ENCODE data around the gene SPAG8.

Gene SPAG8

GRCh38 chr9:35808433-35808832 lies 3.6 kb downstream of the SPAG8 start:
- no peak for DNase-seq (ENCODE audit: low spot score)

DNA sequence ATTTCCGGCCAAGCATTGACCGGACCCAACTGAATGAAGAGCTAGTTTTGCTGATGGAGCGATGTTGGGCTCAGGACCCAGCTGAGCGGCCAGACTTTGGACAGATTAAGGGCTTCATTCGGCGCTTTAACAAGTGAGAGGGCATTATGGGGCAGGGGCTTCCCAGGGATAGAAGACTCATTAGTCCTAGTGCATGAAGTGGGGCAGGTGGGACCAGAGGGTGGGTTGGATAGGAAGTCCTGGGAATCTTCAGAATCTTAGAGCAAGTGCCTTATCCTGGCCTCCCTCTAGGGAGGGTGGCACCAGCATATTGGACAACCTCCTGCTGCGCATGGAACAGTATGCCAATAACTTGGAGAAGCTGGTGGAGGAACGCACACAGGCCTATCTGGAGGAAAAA lies 6.0 kb downstream of the SPAG8 start:
- no peak for DNase-seq (ENCODE audit: low spot score)

- no peak for DNase-seq (ENCODE audit: low spot score)
These were observed 10.5 kb downstream of the SPAG8 start for GRCh38 chr9:35801328-35802128.

- no peak for DNase-seq (ENCODE audit: low spot score)
These were observed 11.5 kb downstream of the SPAG8 start for GRCh38 chr9:35800530-35800929.

GRCh38 chr9:35798658-35799374 lies 13.2 kb downstream of the SPAG8 start:
- DNase-seq (ENCODE audit: low spot score), result no peak

- DNase-seq (ENCODE audit: low spot score), result no peak
These were observed 14.6 kb downstream of the SPAG8 start for GRCh38 chr9:35797311-35798109.

DNA sequence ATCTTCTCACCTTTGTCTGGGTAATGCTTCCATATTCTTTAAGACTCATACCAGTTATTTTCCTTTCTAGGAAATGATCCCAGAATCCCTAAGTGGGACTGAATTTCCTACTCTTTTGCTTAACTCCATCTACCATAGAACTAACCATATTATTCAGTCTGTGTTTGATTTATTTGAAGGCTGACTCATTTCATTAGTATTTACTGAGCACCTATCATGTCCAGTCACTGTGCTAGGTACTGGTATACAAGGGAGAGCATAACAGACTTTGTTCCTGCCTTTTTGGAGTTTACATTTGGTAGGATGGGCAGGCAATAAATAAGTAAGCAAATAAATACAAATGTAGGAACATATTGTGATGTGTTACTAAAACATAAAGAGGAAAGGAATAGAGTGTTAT lies 16.4 kb downstream of the SPAG8 start:
- no peak for DNase-seq (ENCODE audit: low spot score)

DNA sequence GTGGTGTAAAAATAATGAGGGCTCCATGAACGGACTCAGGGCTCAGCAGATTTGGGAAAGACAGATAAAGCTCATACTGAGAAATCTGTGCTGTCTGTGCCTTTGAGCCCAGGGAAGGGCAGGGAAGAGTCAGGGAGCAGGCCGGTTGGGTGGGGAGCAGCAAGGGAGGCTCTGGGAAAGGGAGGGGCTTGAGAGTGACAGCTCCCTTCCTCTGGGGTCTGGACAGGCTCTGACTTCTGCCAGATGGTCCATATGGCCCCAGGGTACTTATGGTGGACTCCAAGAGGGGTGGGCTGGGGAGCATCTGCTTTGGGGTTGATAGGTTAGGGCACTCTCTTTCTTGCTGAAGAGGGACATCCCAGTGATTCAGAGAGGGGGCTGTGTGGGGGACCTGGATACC lies 18.6 kb downstream of the SPAG8 start:
- no peak for DNase-seq (ENCODE audit: low spot score)

GRCh38 chr9:35792826-35793225 lies 19.2 kb downstream of the SPAG8 start:
- DNase-seq (ENCODE audit: low spot score), result no peak

DNA sequence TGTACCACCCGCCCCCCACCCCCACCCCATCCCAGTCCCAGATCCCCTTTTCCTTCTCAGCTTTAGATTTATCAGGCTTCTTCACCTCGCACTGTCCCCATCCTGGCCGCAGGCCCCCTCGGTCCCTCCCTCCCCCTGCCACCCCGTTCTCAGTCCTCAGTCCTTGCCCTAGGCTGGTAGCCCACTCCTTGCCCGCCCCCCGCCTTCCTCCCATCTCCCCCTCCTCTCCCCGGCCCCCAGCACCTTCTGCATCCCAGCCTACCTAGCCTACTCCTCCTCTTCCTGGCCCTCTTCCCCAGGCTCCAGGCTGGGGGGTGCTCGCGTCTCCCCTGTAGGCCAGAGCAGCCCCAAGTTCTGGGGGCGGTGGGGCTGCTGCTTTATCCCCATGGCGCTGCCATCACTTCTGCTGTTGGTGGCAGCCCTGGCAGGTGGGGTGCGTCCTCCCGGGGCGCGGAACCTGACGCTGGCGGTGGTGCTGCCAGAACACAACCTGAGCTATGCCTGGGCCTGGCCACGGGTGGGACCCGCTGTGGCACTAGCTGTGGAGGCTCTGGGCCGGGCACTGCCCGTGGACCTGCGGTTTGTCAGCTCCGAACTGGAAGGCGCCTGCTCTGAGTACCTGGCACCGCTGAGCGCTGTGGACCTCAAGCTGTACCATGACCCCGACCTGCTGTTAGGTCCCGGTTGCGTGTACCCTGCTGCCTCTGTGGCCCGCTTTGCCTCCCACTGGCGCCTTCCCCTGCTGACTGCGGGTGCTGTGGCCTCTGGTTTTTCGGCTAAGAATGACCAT lies 19.8 kb downstream of the SPAG8 start:
- DNase-seq (ENCODE audit: low spot score), result no peak

DNA sequence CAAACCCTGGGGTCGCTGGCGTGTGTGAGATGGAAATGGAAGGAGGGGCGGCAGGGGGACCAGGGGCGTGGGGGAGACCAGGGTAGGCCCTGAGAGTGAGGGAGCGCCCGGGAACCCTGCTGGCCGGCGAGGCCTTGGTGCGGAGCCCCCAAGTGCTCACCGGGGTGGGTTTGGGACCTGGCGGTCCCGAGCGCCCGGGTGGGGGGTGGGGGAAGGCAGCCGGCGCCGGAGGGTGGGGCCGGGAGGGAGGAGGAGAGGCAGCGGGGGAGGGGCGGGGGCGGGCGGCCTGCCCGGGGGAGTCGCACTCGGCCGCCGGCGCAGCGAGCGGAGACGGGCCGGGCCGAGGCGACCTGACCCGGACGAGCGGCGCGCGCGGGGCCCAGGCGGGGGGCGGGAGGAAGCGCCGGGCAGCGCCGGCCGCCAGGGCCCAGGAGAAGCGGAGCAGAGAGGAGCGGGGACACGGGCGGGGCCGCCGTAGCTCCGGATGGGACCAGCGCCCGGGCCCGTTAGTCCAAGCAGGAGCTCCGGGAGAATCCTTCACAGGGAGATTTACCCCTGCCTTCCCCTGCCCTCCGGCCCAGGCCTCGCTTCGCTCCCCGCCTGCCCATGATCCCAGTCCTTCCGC lies 20.7 kb downstream of the SPAG8 start, which contains the start of gene NPR2:
TSS of gene NPR2 (plus strand) at position 295 of the 625 bp plus-strand sequence. CDS start 818 bp downstream, outside the sequence.
- DNase-seq (ENCODE audit: low spot score), result no peak

DNA sequence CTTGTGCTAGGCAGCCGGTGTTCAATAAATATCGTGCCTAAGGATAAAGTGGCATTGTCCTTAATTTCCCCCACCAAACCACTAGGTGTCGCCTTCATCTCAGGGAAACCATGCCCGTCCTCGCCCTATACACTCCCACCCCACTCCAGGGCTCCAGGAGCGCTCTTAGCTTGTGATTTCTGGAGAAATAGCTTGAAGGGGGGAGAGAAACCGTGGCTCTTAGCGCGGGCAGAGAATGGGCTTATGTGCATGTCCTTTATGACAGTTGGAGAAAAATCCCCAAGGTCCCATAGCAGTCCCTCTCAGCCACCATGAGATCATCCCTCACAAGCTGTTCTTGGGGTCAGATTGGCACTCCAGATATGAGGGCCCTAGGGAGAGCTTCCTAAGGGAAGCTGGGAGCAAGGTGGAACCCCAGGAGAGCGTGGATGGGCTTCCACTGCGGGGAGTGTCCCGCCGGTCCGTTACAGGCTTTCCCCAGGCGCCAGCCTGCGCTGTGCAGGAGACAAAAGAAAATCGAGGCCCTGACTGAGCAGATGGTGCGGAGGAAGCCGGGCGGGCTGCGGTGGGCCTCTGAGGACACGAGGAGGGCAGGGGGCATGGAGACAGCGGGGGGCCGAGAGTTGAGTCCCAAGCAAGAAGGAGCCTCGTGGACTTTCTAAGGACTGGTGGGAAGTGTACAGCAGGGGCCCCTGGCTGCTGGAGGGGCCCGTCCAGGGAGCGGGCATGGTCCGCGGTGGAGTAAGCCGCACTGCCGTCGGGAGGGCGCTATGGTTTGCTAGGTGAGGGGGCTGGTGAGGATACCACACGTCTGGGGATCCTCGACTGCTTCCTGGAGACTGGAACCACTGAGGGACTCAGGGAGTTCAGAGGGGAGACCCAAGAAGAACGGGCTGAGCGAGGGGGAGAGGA lies 21.4 kb downstream of the SPAG8 start:
- DNase-seq (ENCODE audit: low spot score), result peak; percentile 74

- DNase-seq (ENCODE audit: low spot score), result no peak
These were observed 22.1 kb downstream of the SPAG8 start for GRCh38 chr9:35790025-35790384.

DNA sequence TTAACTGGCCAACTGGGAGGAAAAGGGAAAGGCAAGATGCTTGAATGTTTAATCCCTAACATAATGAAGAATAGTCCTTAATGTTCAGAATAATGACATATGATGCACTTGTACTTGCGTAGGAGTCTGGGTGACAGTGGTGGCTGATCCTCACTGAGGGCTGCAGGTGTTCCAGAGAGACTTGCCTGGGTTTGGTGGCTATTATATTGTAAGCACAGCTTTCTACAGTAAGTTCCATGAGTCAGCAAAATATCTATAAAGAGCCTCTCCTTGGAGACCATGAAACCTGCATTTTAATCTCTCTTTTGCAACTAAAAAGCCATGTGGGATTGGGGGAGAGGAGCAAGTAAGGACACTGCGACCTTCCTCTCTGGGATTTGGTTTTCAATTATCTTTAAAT lies 22.5 kb downstream of the SPAG8 start:
- no peak for DNase-seq (ENCODE audit: low spot score)

DNA sequence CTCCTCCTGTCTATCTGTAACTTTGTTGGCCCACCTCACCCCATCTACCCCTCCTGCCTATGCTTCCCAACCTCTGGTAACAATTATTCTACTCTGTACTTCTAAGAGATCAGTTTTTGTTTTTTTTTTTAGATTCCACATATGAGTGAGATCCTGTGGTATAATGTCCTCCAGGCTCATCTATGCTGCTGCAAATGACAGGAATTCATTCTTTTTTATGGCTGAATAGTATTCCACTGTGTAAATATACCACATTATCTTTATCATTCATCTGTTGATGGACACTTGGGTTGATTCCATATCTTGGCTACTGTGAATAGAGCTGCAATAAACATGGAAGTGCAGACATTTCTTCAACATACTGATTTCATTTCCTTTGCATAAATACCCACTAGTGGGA lies 28.6 kb downstream of the SPAG8 start:
- DNase-seq (ENCODE audit: low spot score), result no peak

DNA sequence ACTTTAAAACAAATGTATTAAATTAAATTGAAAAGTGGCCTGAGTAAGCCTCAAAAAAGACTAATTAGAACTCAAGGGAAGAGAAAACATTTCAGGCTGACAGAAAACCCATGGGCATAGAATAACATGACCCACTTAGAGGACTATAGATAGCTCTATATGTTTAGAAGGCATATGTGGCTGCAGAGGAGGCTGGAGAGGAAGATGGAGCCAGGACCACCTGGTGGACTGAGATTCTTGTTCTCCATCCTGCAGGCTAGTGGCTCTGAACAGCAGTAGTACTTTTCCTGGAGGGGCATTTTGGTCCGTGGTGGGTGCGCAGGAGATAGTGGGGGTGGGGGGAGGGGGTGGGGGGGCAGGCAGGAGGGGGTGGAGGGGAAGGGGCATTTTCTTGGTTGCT lies 31.0 kb downstream of the SPAG8 start:
- DNase-seq (ENCODE audit: low spot score), result no peak

- no peak for DNase-seq (ENCODE audit: low spot score)
These were observed 33.6 kb downstream of the SPAG8 start for GRCh38 chr9:35778496-35778895.

DNA sequence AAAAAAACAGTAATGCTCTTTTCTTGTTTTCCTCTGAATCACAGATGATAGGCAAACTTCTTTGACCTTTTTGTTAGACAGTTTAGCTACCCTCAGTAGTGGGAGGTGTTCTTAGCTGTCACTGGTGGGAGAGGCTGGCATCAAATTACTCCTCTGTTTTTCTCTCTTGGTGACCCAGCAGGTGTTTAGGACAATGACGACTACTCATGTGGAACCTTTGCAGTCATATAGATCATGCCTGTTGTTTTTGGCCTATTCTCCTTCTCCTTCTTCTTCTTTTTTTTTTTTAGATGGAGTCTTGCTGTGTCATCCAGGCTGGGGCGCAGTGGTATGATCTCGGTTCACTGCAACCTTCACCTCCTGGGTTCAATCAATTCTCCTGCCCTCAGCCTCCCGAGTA lies 36.0 kb downstream of the SPAG8 start:
- no peak for DNase-seq (ENCODE audit: low spot score)

GRCh38 chr9:35774907-35775635 lies 37.0 kb downstream of the SPAG8 start:
- DNase-seq (ENCODE audit: low spot score), result peak; percentile 47

GRCh38 chr9:35771943-35772342 lies 40.1 kb downstream of the SPAG8 start:
- no peak for DNase-seq (ENCODE audit: low spot score)
